HG03460 (cell line): ENCODE data around the gene DOK5.

Experiments
- ATAC-seq: cut with Tn5 transposase; IDR thresholded peaks from one replicate; pipeline ENCODE4 v1.9.1; 2021; ENCODE audit not compliant: unreplicated experiment

The DOK5 gene

GRCh38 chr20:54680872-54681619 is 205.7 kb downstream of the DOK5 start:
- ATAC-seq = no peak

GRCh38 chr20:54681869-54682268 is 206.5 kb downstream of the DOK5 start:
- ATAC-seq = no peak

- ATAC-seq = no peak
Observed at GRCh38 chr20:54688476-54688875, 213.1 kb downstream of the DOK5 start.

- no peak for ATAC-seq
Observed at GRCh38 chr20:54690323-54690722, 214.9 kb downstream of the DOK5 start.

- ATAC-seq = no peak
Observed at GRCh38 chr20:54691327-54691726, 215.9 kb downstream of the DOK5 start.

- ATAC-seq = no peak
Observed at GRCh38 chr20:54692168-54692887, 216.9 kb downstream of the DOK5 start.

- ATAC-seq = no peak
Observed at GRCh38 chr20:54694516-54694915, 219.1 kb downstream of the DOK5 start.

DNA sequence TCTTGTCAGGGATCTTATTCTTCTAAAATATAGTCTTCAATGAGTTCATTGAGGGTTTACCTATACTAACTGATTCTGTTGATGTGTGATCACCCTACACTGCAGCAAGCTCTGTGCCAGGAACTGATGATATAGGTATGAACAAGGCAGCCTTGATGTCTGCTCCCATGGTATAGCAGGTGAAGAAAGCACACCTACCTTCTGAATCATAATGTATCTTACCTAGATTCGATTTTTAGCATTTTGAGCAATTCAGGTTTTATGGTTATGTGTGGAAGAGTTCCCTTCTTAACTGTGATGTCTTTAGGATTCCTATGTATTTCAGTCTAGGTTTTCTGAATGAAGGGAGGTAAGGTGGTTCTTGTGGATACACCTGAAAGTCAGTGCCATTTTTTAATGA is 223.0 kb downstream of the DOK5 start:
- no peak for ATAC-seq
